Measurements from ENCODE around the gene MEF2B. TPM values are rescaled to one million over a fixed set of nuclear protein-coding genes. Genes with fewer than 3 reads are reported as not detected.
A peak's percentile ranks its signal among the peaks of the same experiment; 100 is the strongest.

Gene MEF2B
- total RNA-seq, 1 experiment from 2014 or later = 1.3 TPM

- Histone ChIP-seq H3K4me1 (ENCODE audit: insufficient read depth, low read length) (no peaks in the 10 kb centered on the region), H3K4me2 (ENCODE audit: insufficient read depth, insufficient read length, low read length) (peak overlapping the region; percentile 68), H3K23me2 (ENCODE audit: insufficient read length, low read depth, low read length, poor library complexity, severe bottlenecking) (peaks cover 7% of the 10 kb centered on the region), H3K4ac (ENCODE audit: low read depth, low read length) (no peak overlapping the region), H4K20me1 (ENCODE audit: control insufficient read depth, insufficient read depth, insufficient read length) (no peaks in the 10 kb centered on the region), H3K14ac (ENCODE audit: insufficient read depth, low read length) (no peak overlapping the region), H3K79me1 (ENCODE audit: insufficient read depth, low read depth, low read length, poor library complexity, severe bottlenecking) (no peaks in the 10 kb centered on the region), H2BK5ac (ENCODE audit: insufficient read length, low read length) (no peak overlapping the region), H2AK5ac (ENCODE audit: insufficient read length, low read length) (no peak overlapping the region), H4K5ac (ENCODE audit: insufficient read length, low read depth, low read length) (no peak overlapping the region), H2BK20ac (ENCODE audit: low read depth, low read length, poor library complexity, severe bottlenecking) (no peak overlapping the region), H3K27ac (ENCODE audit: insufficient read length, low read depth, low read length) (no peak overlapping the region), H3K9ac (ENCODE audit: extremely low read depth, insufficient read length, low read length) (peak overlapping the region; percentile 51), H4K8ac (replicated peaks; ENCODE audit: insufficient read length, low read depth, low read length) (no peak overlapping the region), H4K91ac (ENCODE audit: insufficient read length, low read depth, low read length) (no peak overlapping the region), H3K56ac (ENCODE audit: insufficient read length, low read depth, low read length) (no peak overlapping the region), H2BK15ac (ENCODE audit: low read depth, low read length) (no peak overlapping the region), H3K23ac (ENCODE audit: insufficient read length, low read depth, low read length) (no peak overlapping the region), H3K9me3 (ENCODE audit: control insufficient read depth, low read depth, low read length) (no peaks in the 10 kb centered on the region), H3K18ac (ENCODE audit: insufficient read length, low read depth, low read length) (no peak overlapping the region), H2BK120ac (ENCODE audit: low read depth, low read length, poor library complexity, severe bottlenecking) (no peak overlapping the region), H3T11ph (ENCODE audit: low read length) (no peak overlapping the region), H3K27me3 (ENCODE audit: insufficient read depth, low read length) (peaks cover 21% of the 10 kb centered on the region; the same call in 1 of the 2 replicates), H2BK12ac (ENCODE audit: insufficient read length, low read depth, low read length) (no peak overlapping the region), H2AFZ (ENCODE audit: low read length) (no peak overlapping the region), H3K79me2 (ENCODE audit: insufficient read depth, low read length) (no peaks in the 10 kb centered on the region)
- Mint-ChIP-seq H3K9me3 (peaks cover 0 to 6% of the 10 kb centered on the region in 2 experiments; a peak in 2 of 5 replicates), H3K27ac (no peak overlapping the region; a peak in 2 of 7 replicates), H3K4me1 (peaks cover 14 to 25% of the 10 kb centered on the region in 2 experiments), H3K36me3 (ENCODE audit: insufficient read depth in 1 of 3, low read depth in 3 of 3) (peaks cover 7 to 42% (median 35%) of the 10 kb centered on the region in 3 experiments; a peak in 6 of 7 replicates), H3K27me3 (ENCODE audit: low read depth) (peaks cover 42% of the 10 kb centered on the region), H3K4me3 (peak overlapping the region; percentile 92)
- no peak for DNase-seq
- TF ChIP-seq, protein P1, sequence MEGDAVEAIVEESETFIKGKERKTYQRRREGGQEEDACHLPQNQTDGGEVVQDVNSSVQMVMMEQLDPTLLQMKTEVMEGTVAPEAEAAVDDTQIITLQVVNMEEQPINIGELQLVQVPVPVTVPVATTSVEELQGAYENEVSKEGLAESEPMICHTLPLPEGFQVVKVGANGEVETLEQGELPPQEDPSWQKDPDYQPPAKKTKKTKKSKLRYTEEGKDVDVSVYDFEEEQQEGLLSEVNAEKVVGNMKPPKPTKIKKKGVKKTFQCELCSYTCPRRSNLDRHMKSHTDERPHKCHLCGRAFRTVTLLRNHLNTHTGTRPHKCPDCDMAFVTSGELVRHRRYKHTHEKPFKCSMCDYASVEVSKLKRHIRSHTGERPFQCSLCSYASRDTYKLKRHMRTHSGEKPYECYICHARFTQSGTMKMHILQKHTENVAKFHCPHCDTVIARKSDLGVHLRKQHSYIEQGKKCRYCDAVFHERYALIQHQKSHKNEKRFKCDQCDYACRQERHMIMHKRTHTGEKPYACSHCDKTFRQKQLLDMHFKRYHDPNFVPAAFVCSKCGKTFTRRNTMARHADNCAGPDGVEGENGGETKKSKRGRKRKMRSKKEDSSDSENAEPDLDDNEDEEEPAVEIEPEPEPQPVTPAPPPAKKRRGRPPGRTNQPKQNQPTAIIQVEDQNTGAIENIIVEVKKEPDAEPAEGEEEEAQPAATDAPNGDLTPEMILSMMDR (conservative IDR thresholded peaks at IDR 0.05) = no peak
- no CpG with 5 or more reads among the region's 19 CpGs for WGBS (ENCODE audit: extremely low coverage, insufficient read length, low lambda C conversion rate)
These were observed 31.9 kb upstream of the MEF2B start for GRCh38 chr19:19201697-19202630.

Data from H9 (cell line).